ENCODE data around the gene CDK9. TPM values are rescaled to one million over a fixed set of nuclear protein-coding genes. Genes with fewer than 3 reads are reported as not detected.

The CDK9 gene
- polyA plus RNA-seq, 3 donors = 24.9 to 139 (median 26.4) TPM

DNA sequence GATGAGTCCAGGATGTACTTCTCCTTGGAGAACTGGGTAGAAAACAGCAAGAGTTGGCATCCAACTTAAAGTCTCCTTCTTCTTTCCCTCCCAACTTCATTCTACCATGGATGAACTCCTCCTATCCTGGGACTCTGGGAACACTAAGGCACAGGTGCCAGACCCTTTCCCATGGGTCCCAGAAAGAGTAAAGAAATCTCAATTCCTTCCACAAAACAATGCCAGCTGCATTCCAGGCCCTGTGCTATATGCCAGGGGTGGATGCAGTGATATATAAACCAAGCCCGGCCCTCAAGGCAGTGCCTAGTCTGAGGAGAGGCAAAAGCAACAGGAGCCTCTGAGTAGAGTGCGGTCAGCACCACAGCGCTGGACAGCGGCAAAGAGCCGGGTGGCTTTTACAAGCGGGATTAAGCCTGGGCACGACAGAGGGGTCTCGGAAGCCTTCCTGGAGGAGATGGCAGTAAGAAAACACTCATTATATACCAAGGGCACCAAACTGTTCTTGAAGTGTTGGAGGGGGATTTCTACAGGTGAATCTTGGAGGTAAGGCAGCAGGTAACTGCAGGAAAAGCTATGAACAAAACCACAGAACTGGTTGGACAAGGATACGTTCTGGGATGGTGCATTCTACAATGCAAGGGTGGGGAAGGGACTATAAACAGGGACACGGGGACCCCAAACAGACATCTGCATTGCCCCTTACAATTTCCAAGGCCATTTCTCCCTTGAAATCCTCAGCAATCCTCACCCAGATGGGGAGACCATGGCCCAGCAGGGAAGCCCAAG is 34.4 kb upstream of the CDK9 start:
- H3K9me3 Mint-ChIP-seq = no peaks in the 10 kb centered on the region
- WGBS (ENCODE audit: insufficient coverage) = 82% methylated on average over 7 of the region's 10 CpGs
- no peaks in the 10 kb centered on the region for H3K9me3 ChIP-seq (replicated peaks in 1 of 2; ENCODE audit: control insufficient read depth in 1 of 2, insufficient read depth in 1 of 2, low read length in 2 of 2)
- intact Hi-C loops (cut with micrococcal nuclease) = no loop called here
- H3K9ac ChIP-seq (ENCODE audit: insufficient read depth, low read length, poor library complexity, severe bottlenecking) = no peak overlapping the region
- no peaks in the 10 kb centered on the region for H3K27me3 ChIP-seq (ENCODE audit: control insufficient read depth in 2 of 2, insufficient read depth in 2 of 2, low read length in 2 of 2)
- H3K27ac ChIP-seq (ENCODE audit: low read depth in 1 of 2, low read length in 2 of 2) = peak overlapping the region in 1 of 2 donors; percentile 26
- peaks cover 83 to 94% of the 10 kb centered on the region in 2 donors for H3K36me3 ChIP-seq (replicated peaks in 1 of 2; ENCODE audit: control insufficient read depth in 1 of 2, insufficient read depth in 2 of 2, low read length in 2 of 2)
- H3K4me3 Mint-ChIP-seq = no peak overlapping the region
- no peaks in the 10 kb centered on the region for H3K4me1 ChIP-seq (ENCODE audit: control insufficient read depth in 1 of 2, insufficient read depth in 2 of 2, low read length in 2 of 2)
- no peaks in the 10 kb centered on the region for H3K4me1 Mint-ChIP-seq
- no peak overlapping the region for H2AFZ ChIP-seq (ENCODE audit: insufficient read depth, low read depth, low read length, poor library complexity, severe bottlenecking)
- H3K36me3 Mint-ChIP-seq = peaks cover 59 to 88% of the 10 kb centered on the region in 2 donors
- no peak overlapping the region for H3K4me3 ChIP-seq (replicated peaks in 1 of 3; ENCODE audit: low read depth in 2 of 3, low read length in 3 of 3)
- peaks cover 96% of the 10 kb centered on the region for H4K20me1 ChIP-seq (ENCODE audit: insufficient read depth, low read length)
- H3K27me3 Mint-ChIP-seq (ENCODE audit: low read depth in 3 of 3) = no peaks in the 10 kb centered on the region
- no peak overlapping the region for H3K4me2 ChIP-seq (replicated peaks; ENCODE audit: extremely low read depth, low read length, poor library complexity, severe bottlenecking)
- H3K79me2 ChIP-seq (ENCODE audit: insufficient read depth, low read length) = peaks cover 45% of the 10 kb centered on the region
- no peak for DNase-seq
- no peak for TF ChIP-seq CTCF (IDR thresholded peaks at IDR 0.05)
- peak overlapping the region in 2 of 7 donors; percentile 6 to 32 for H3K27ac Mint-ChIP-seq

DNA sequence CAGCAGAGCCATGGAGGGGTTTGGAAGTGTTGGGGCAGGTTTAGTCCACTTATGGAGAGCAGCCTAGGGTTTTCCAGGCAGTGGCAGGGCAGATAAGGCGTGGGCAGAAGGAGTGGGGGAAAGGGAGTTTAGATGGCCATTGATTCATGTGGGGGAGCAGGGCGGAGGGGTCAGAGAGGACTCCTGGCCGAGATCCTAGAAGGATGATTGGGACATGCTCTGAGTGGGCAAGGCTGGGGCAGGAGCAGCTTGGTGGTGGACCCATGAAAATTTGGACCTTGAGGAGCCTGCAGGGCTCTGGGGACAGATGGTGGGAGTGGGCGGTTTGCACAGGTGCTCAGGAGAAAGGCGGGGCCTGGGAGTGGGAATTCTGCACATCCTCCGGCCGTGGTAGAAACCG is 32.7 kb upstream of the CDK9 start:
- intact Hi-C loops (cut with micrococcal nuclease) = no loop called here
- H3K4me1 Mint-ChIP-seq = no peaks in the 10 kb centered on the region
- TF ChIP-seq CTCF (IDR thresholded peaks at IDR 0.05) = no peak
- no peak for DNase-seq
- no peaks in the 10 kb centered on the region for H3K4me1 ChIP-seq (ENCODE audit: control insufficient read depth in 1 of 2, insufficient read depth in 2 of 2, low read length in 2 of 2)
- no peaks in the 10 kb centered on the region for H3K9me3 Mint-ChIP-seq
- peaks cover 68 to 92% of the 10 kb centered on the region in 2 donors for H3K36me3 ChIP-seq (replicated peaks in 1 of 2; ENCODE audit: control insufficient read depth in 1 of 2, insufficient read depth in 2 of 2, low read length in 2 of 2)
- H3K27me3 ChIP-seq (ENCODE audit: control insufficient read depth in 2 of 2, insufficient read depth in 2 of 2, low read length in 2 of 2) = no peaks in the 10 kb centered on the region
- H3K4me2 ChIP-seq (replicated peaks; ENCODE audit: extremely low read depth, low read length, poor library complexity, severe bottlenecking) = no peak overlapping the region
- no peak overlapping the region for H3K4me3 ChIP-seq (replicated peaks in 1 of 3; ENCODE audit: low read depth in 2 of 3, low read length in 3 of 3)
- H3K27ac Mint-ChIP-seq = peak overlapping the region in 5 of 7 donors; percentile 31 to 82 (median 33)
- peaks cover 56% of the 10 kb centered on the region for H3K79me2 ChIP-seq (ENCODE audit: insufficient read depth, low read length)
- H3K36me3 Mint-ChIP-seq = peaks cover 50 to 85% of the 10 kb centered on the region in 2 donors
- no peak overlapping the region for H3K27ac ChIP-seq (ENCODE audit: low read depth in 1 of 2, low read length in 2 of 2)
- H3K9me3 ChIP-seq (replicated peaks in 1 of 2; ENCODE audit: control insufficient read depth in 1 of 2, insufficient read depth in 1 of 2, low read length in 2 of 2) = no peaks in the 10 kb centered on the region
- no peak overlapping the region for H2AFZ ChIP-seq (ENCODE audit: insufficient read depth, low read depth, low read length, poor library complexity, severe bottlenecking)
- 90% methylated on average over 7 of the region's 8 CpGs for WGBS (ENCODE audit: insufficient coverage)
- peaks cover 96% of the 10 kb centered on the region for H4K20me1 ChIP-seq (ENCODE audit: insufficient read depth, low read length)
- H3K27me3 Mint-ChIP-seq (ENCODE audit: low read depth in 3 of 3) = peaks cover 0 to 1% (median 1%) of the 10 kb centered on the region in 3 donors
- H3K9ac ChIP-seq (ENCODE audit: insufficient read depth, low read length, poor library complexity, severe bottlenecking) = no peak overlapping the region
- no peak overlapping the region for H3K4me3 Mint-ChIP-seq
